Left lung (tissue), 10 donors: ENCODE data around the gene IMPACT. TPM values are rescaled to one million over a fixed set of nuclear protein-coding genes. Genes with fewer than 3 reads are reported as not detected.

Source experiments
- ATAC-seq: fragments of 200-7000 bp; cut with Tn5 transposase; one replicate; pipeline ENCODE4 v1.9.1; 2020; ENCODE audit warnings: moderate library complexity
- DNase-seq, 4 donors: peaks; one replicate each; pipeline ENCODE4 v3.0.0-alpha.2; 2013 to 2020
- H3K27ac ChIP-seq, 2 donors: fragments of 200-600 bp; sonication (generic) in 1 of 2; one replicate each; pipeline versions ENCODE4 v1.5.0 to v1.8.0; 2020 to 2021
- H3K27me3 ChIP-seq, 2 donors: fragments of 200-600 bp; sonication (generic) in 1 of 2; one replicate each; pipeline versions ENCODE4 v1.5.0 to v1.8.0; 2020 to 2021
- H3K36me3 ChIP-seq, 2 donors: fragments of 200-600 bp; sonication (generic) in 1 of 2; one replicate each; pipeline versions ENCODE4 v1.5.0 to v1.8.0; 2020 to 2021
- H3K4me1 ChIP-seq, 2 donors: fragments of 200-600 bp; one replicate each; pipeline ENCODE4 v1.8.0; 2021
- H3K4me3 ChIP-seq, 2 donors: fragments of 200-600 bp; sonication (generic) in 1 of 2; one replicate each; pipeline versions ENCODE4 v1.5.0 to v1.8.0; 2020 to 2021; ENCODE audit warnings: mild to moderate bottlenecking in 1 of 2
- H3K9me3 ChIP-seq, 2 donors: fragments of 200-600 bp; sonication (generic) in 1 of 2; one replicate each; pipeline versions ENCODE4 v1.5.0 to v1.8.0; 2020 to 2021
- intact Hi-C, 2 donors: fragments of 100-400 bp; cut with DNase I; formaldehyde crosslinking; loops; one replicate each; pipeline versions ENCODE4 v1.11.2 to v1.14.2; 2022
- polyA plus RNA-seq, 6 donors: library from polyadenylated mRNA; unstranded; fragments of 120-200 nt; gene quantifications; one replicate each; pipeline ENCODE4 v1.2.1, GENCODE V29; 2013; ENCODE audit not compliant: insufficient read length in 6 of 6
- total RNA-seq, 2 donors: library from RNA; stranded (reverse); fragmentation: NEBNext Ultra II Directional; extraction: Animal tissue kit (Norgen Biotek cat#: 25700); gene quantifications; one replicate each; pipeline ENCODE4 v1.2.1, GENCODE V29; 2021
- TF ChIP-seq, protein P1 (sequence below), 2 donors: fragments of 200-600 bp; sonication (generic) in 1 of 2; IDR thresholded peaks; one replicate each; pipeline versions ENCODE4 v1.5.0 to v1.8.0; 2021; ENCODE audit warnings: antibody characterized with exemption in 2 of 2
- donor health status: DM: no; HTN: yes; CAD: no.
- donor health status: DM: no; HTN: no; CAD: no.

The IMPACT gene
- total and polyA plus RNA-seq, 8 donors: 32.5 to 58.8 (median 51.8) TPM

DNA sequence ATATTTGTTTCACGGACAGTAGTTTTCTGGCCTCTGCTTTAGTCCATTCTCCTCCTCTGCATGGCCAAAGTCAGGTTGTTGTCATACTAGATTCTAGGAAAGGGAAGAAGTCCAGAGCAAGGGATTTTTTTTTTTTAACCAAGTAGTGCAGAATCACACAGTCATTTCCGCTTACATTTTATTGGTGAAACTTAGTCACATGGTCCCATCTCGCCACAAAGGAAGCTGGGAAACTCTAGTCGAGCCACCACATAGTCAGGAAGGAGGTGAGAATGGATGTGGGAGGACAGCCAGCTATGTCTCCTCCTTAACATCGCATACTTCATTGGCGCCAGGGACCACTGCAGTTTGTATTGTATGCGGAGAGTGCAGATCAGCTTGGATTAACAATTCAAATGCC lies 44.3 kb downstream of the IMPACT start:
- Histone ChIP-seq H3K4me1 (no peaks in the 10 kb centered on the region), H3K9me3 (no peaks in the 10 kb centered on the region), H3K27me3 (no peaks in the 10 kb centered on the region), H3K36me3 (no peaks in the 10 kb centered on the region), H3K4me3 (no peak overlapping the region), H3K27ac (no peak overlapping the region)
- intact Hi-C loops: no loop called here
- DNase-seq: no peak
- TF ChIP-seq, protein P1, sequence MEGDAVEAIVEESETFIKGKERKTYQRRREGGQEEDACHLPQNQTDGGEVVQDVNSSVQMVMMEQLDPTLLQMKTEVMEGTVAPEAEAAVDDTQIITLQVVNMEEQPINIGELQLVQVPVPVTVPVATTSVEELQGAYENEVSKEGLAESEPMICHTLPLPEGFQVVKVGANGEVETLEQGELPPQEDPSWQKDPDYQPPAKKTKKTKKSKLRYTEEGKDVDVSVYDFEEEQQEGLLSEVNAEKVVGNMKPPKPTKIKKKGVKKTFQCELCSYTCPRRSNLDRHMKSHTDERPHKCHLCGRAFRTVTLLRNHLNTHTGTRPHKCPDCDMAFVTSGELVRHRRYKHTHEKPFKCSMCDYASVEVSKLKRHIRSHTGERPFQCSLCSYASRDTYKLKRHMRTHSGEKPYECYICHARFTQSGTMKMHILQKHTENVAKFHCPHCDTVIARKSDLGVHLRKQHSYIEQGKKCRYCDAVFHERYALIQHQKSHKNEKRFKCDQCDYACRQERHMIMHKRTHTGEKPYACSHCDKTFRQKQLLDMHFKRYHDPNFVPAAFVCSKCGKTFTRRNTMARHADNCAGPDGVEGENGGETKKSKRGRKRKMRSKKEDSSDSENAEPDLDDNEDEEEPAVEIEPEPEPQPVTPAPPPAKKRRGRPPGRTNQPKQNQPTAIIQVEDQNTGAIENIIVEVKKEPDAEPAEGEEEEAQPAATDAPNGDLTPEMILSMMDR (IDR thresholded peaks at IDR 0.05): no peak
- ATAC-seq: no peak

DNA sequence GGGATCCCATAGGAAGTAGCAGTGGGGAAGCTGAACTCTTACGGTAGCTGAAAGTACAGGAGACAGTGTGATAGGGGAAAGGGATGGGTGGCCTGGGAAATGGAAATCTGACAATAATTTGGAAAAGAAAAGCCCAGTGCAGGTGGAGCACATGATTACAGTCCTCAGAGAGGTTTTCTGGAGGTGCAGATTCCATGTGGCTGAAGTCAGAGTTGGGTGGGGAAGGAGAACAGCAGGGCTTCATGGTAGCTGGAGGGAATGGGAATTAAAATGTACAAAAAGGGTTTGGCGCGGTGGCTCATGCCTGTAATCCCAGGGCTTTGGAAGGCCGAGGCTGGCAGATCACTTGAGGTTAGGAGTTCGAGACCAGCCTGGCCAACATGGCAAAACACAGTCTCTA lies 46.1 kb downstream of the IMPACT start:
- Histone ChIP-seq H3K36me3 (no peaks in the 10 kb centered on the region), H3K9me3 (no peaks in the 10 kb centered on the region), H3K27ac (no peak overlapping the region), H3K4me3 (no peak overlapping the region), H3K4me1 (no peaks in the 10 kb centered on the region), H3K27me3 (no peaks in the 10 kb centered on the region)
- ATAC-seq (no peak), DNase-seq (no peak)
- TF ChIP-seq, protein P1 (IDR thresholded peaks at IDR 0.05): no peak
- intact Hi-C loops: no loop called here

DNA sequence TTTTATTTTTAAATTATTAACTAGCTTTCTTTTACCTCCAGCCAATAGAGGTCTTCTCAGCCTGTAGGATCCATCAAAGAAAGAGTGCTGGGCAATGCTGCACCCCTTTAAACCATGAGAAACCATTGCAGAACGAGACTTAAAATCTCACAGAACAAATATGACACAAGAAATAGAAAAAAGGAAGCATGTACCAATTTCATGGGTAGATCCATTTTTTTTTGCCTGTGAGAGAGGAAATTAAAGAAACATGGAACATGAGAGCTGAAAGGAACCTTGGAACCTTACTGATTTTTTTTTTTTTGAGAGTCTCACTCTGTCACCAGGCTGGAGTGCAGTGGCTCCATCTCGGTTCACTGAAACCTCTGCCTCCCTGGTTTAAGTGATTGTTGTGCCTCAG lies 47.9 kb downstream of the IMPACT start:
- H3K36me3 ChIP-seq: no peaks in the 10 kb centered on the region
- no peak for DNase-seq
- no peak overlapping the region for H3K4me3 ChIP-seq
- H3K27ac ChIP-seq: no peak overlapping the region
- H3K27me3 ChIP-seq: no peaks in the 10 kb centered on the region
- intact Hi-C loops: no loop called here
- H3K9me3 ChIP-seq: no peaks in the 10 kb centered on the region
- TF ChIP-seq, protein P1 (IDR thresholded peaks at IDR 0.05): no peak
- ATAC-seq: no peak
- no peaks in the 10 kb centered on the region for H3K4me1 ChIP-seq

DNA sequence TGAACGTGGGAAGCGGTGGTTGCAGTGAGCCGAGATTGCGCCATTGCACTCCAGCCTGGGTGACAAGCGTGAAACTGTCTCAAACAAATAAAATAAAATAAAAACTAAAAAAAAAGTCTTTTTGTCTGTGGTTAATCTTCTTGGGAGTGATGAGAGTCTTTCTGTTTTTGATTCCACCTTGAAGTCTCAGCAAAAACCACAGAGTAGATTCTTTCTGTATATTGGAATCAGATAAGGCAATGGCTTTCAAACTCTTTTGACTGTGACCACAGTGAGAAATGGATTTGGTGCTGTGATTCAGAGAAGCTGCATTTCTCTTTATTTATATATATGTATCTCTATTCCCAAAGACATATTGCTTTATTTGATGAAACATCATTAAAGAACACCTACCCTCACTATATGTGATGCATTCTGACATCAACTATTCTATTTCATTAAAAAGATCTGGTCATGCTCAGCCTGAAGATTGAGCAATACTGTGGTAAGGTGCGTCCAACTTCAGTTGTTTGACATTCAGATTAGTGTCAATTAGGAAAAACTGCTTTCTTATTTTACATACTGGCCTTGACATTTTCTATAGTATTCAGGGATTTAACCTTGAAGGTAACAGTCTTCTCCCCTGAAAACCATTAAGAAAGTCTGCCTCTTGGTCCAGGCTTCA lies 49.6 kb downstream of the IMPACT start:
- DNase-seq (no peak), ATAC-seq (no peak)
- no peak overlapping the region for H3K4me3 ChIP-seq
- no peaks in the 10 kb centered on the region for H3K36me3 ChIP-seq
- H3K27ac ChIP-seq: no peak overlapping the region
- intact Hi-C loops: no loop called here
- no peaks in the 10 kb centered on the region for H3K27me3 ChIP-seq
- no peaks in the 10 kb centered on the region for H3K4me1 ChIP-seq
- TF ChIP-seq, protein P1 (IDR thresholded peaks at IDR 0.05): no peak
- no peaks in the 10 kb centered on the region for H3K9me3 ChIP-seq

DNA sequence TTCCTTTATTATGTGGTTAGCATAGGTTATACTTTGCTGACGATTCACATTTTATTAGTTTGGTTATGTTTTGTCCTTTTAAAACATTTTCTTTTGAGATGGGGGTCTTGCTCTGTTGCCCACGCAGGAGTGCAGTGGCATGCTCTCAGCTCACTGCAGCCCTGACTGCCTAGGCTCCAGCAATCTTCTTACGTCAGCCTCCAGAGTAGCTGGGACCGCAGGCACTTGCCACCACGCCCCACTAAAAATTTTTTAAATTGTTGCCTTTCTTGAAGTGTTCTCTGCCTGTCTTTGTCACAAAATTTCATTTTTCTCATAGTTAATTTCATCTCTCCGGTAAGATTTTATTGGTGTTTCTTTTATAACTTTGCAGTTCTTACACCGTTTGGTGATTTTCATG lies 52.9 kb downstream of the IMPACT start:
- ATAC-seq (peak; percentile 89), DNase-seq (no peak)
- Histone ChIP-seq H3K9me3 (no peaks in the 10 kb centered on the region), H3K36me3 (no peaks in the 10 kb centered on the region), H3K4me3 (no peak overlapping the region), H3K4me1 (no peaks in the 10 kb centered on the region), H3K27ac (no peak overlapping the region), H3K27me3 (no peaks in the 10 kb centered on the region)
- TF ChIP-seq, protein P1 (IDR thresholded peaks at IDR 0.05): no peak
- intact Hi-C loops: no loop called here
